GM12878 (cell line): ENCODE measurements around the gene S1PR2. TPM values are rescaled to one million over a fixed set of nuclear protein-coding genes. Genes with fewer than 3 reads are reported as not detected.
A peak's percentile ranks its signal among the peaks of the same experiment; 100 is the strongest.

ENCODE experiments used
- FOS ChIP-seq: IDR thresholded peaks from 3 replicates; pipeline ENCODE4 v1.6.1; 2011; ENCODE audit warnings: borderline replicate concordance; ENCODE audit not compliant: insufficient read length; ENCODE audit errors: extremely low read depth
- GATAD2B ChIP-seq: fragments of 450-650 bp; conservative IDR thresholded peaks from 2 replicates; pipeline ENCODE4 v1.6.1; 2017; ENCODE audit warnings: low read depth, mild to moderate bottlenecking, moderate library complexity
- KAT2A ChIP-seq: conservative IDR thresholded peaks from 2 replicates; pipeline ENCODE4 v1.6.1; 2011; ENCODE audit warnings: low read depth, low read length; ENCODE audit not compliant: control insufficient read depth
- MTA2 ChIP-seq: fragments of 450-650 bp; IDR thresholded peaks from 2 replicates; pipeline ENCODE4 v1.6.1; 2016; ENCODE audit warnings: low read depth, mild to moderate bottlenecking, moderate library complexity
- MYC ChIP-seq: IDR thresholded peaks from 2 replicates; pipeline ENCODE4 v1.6.1; 2011; ENCODE audit warnings: mild to moderate bottlenecking, low read length, moderate library complexity, inconsistent platforms; ENCODE audit not compliant: insufficient read depth, insufficient replicate concordance, insufficient read length, severe bottlenecking
- NKRF ChIP-seq: fragments of 450-650 bp; conservative IDR thresholded peaks from 2 replicates; pipeline ENCODE4 v1.6.1; 2017; ENCODE audit warnings: mild to moderate bottlenecking, moderate library complexity
- PAX5 ChIP-seq: IDR thresholded peaks from 2 replicates; pipeline ENCODE4 v1.6.1; 2011; ENCODE audit warnings: low read depth, low read length, borderline replicate concordance
- PBX3 ChIP-seq: IDR thresholded peaks from 2 replicates; pipeline ENCODE4 v1.6.1; 2011; ENCODE audit warnings: mild to moderate bottlenecking, low read depth, low read length, moderate library complexity; ENCODE audit not compliant: insufficient replicate concordance
- POLR2AphosphoS2 ChIP-seq: IDR thresholded peaks from 2 replicates; pipeline ENCODE4 v1.6.1; 2011; ENCODE audit warnings: low read depth, mild to moderate bottlenecking, low read length, improper control_type of control experiment, moderate library complexity
- RCOR1 ChIP-seq: conservative IDR thresholded peaks from 2 replicates; pipeline ENCODE4 v1.6.1; 2012; ENCODE audit warnings: low read depth, low read length, improper control_type of control experiment
- RELB ChIP-seq: fragments of 450-650 bp; IDR thresholded peaks from 2 replicates; pipeline ENCODE4 v1.6.1; 2017; ENCODE audit warnings: low read depth, mild to moderate bottlenecking, moderate library complexity
- RFX5 ChIP-seq: IDR thresholded peaks from 2 replicates; pipeline ENCODE4 v1.6.1; 2011; ENCODE audit warnings: low read depth, low read length, improper control_type of control experiment
- SMARCA5 ChIP-seq: fragments of 450-650 bp; IDR thresholded peaks from 2 replicates; pipeline ENCODE4 v1.6.1; 2017; ENCODE audit warnings: mild to moderate bottlenecking
- WRNIP1 ChIP-seq: IDR thresholded peaks from 2 replicates; pipeline ENCODE4 v1.6.1; 2011; ENCODE audit warnings: low read depth, low read length, improper control_type of control experiment, borderline replicate concordance
- YY1 ChIP-seq: IDR thresholded peaks from 2 replicates; pipeline ENCODE4 v1.6.1; 2011; ENCODE audit warnings: low read depth, mild to moderate bottlenecking, low read length
- ZNF622 ChIP-seq: fragments of 450-650 bp; IDR thresholded peaks from 2 replicates; pipeline ENCODE4 v1.6.1; 2017; ENCODE audit warnings: mild to moderate bottlenecking, inconsistent platforms
- polyA plus RNA-seq, 11 experiments: library from polyadenylated mRNA; depleted of rRNA in 4 of 11; unstranded in 6 of 11; stranded (reverse) in 5 of 11; fragments of >200 nt; fragmentation: Nextera tagmentation in 4 of 11; fragmentation: Illumina TruSeq in 1 of 11; extraction: Ambion mirVana in 4 of 11; extraction: Trizol in 1 of 11; gene quantifications; 1 replicate in 1 of 11; 2 replicates in 10 of 11; pipeline versions ENCODE4 v1.2.1 to v1.2.3, GENCODE V29; 2011 to 2016; ENCODE audit warnings: inconsistent platforms in 2 of 11, missing spikeins in 2 of 11, low read depth in 1 of 11
- total RNA-seq, 4 experiments: library from RNA; depleted of rRNA in 3 of 4; stranded (reverse); fragments of >200 nt in 3 of 4; fragmentation: Illumina TruSeq in 1 of 4; extraction: Trizol in 1 of 4; gene quantifications; 2 replicates each; pipeline versions ENCODE4 v1.2.1 to v1.2.3, GENCODE V29; 2013 to 2021
- TF ChIP-seq, protein P1 (sequence below): fragments of 450-650 bp; IDR thresholded peaks from 2 replicates; pipeline ENCODE4 v1.6.1; 2016; ENCODE audit warnings: mild to moderate bottlenecking, moderate library complexity, borderline replicate concordance

The S1PR2 gene
- total and polyA plus RNA-seq, 10 of the 15 experiments (the other 5 are each of a cell fraction or from before 2014, with no cell fraction given) = 4.9 to 26.8 (median 11.6) TPM

DNA sequence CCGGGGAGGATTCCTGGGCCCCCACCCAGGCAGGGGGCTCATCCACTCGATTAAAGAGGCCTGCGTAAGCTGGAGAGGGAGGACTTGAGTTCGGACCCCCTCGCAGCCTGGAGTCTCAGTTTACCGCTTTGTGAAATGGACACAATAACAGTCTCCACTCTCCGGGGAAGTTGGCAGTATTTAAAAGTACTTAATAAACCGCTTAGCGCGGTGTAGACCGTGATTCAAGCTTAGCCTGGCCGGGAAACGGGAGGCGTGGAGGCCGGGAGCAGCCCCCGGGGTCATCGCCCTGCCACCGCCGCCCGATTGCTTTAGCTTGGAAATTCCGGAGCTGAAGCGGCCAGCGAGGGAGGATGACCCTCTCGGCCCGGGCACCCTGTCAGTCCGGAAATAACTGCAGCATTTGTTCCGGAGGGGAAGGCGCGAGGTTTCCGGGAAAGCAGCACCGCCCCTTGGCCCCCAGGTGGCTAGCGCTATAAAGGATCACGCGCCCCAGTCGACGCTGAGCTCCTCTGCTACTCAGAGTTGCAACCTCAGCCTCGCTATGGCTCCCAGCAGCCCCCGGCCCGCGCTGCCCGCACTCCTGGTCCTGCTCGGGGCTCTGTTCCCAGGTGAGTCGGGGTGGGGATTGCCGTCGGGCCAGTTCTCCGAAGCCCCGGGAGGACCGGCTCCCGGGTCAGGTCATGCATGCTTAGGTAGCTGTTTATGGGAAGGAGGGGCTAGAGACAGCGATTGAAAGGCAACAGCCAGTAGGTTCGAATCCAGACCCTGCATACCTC, 39.7 kb upstream of the S1PR2 start, which contains the start of gene ICAM1 (continued):
- 0 out of 2 replicates have a peak, but pooled peaks have one; percentile 76 for TF ChIP-seq RCOR1
- no peak; the same call in 1 of the 2 replicates for TF ChIP-seq WRNIP1
- TF ChIP-seq KAT2A = no peak
- TF ChIP-seq MYC = no peak
- TF ChIP-seq SMARCA5 = peak; percentile 72
- TF ChIP-seq, protein P1, sequence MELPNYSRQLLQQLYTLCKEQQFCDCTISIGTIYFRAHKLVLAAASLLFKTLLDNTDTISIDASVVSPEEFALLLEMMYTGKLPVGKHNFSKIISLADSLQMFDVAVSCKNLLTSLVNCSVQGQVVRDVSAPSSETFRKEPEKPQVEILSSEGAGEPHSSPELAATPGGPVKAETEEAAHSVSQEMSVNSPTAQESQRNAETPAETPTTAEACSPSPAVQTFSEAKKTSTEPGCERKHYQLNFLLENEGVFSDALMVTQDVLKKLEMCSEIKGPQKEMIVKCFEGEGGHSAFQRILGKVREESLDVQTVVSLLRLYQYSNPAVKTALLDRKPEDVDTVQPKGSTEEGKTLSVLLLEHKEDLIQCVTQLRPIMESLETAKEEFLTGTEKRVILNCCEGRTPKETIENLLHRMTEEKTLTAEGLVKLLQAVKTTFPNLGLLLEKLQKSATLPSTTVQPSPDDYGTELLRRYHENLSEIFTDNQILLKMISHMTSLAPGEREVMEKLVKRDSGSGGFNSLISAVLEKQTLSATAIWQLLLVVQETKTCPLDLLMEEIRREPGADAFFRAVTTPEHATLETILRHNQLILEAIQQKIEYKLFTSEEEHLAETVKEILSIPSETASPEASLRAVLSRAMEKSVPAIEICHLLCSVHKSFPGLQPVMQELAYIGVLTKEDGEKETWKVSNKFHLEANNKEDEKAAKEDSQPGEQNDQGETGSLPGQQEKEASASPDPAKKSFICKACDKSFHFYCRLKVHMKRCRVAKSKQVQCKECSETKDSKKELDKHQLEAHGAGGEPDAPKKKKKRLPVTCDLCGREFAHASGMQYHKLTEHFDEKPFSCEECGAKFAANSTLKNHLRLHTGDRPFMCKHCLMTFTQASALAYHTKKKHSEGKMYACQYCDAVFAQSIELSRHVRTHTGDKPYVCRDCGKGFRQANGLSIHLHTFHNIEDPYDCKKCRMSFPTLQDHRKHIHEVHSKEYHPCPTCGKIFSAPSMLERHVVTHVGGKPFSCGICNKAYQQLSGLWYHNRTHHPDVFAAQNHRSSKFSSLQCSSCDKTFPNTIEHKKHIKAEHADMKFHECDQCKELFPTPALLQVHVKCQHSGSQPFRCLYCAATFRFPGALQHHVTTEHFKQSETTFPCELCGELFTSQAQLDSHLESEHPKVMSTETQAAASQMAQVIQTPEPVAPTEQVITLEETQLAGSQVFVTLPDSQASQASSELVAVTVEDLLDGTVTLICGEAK = peak; percentile 71; the same call in 1 of the 2 replicates
- TF ChIP-seq RFX5 = no peak
- TF ChIP-seq PAX5 = peak; percentile 61; the same call in 1 of the 2 replicates
- peak; percentile 95 for TF ChIP-seq POLR2AphosphoS2
- TF ChIP-seq NKRF = peak; percentile 85
- 0 out of 2 replicates have a peak, but pooled peaks have one; percentile 23 for TF ChIP-seq GATAD2B
- no peak for TF ChIP-seq FOS
- TF ChIP-seq ZNF622 = no peak
- TF ChIP-seq RELB = no peak
- TF ChIP-seq YY1 = peak; percentile 62; the same call in 1 of the 2 replicates
- peak; percentile 41 for TF ChIP-seq PBX3
- TF ChIP-seq MTA2 = no peak
